Astrocyte of the cerebellum (primary cell): ENCODE data around the gene HAVCR1.
"Not testable (repeated sequence)": the region's sequence is repeated elsewhere in the genome, so short reads cannot be mapped to it uniquely, and the experiment has no call there.

ENCODE experiments used
- DNase-seq: peaks from one replicate; pipeline ENCODE4 v3.0.0-alpha.2; 2011; ENCODE audit warnings: low read depth
- H3K4me3 ChIP-seq: 2 replicates; pipeline ENCODE4 v1.5.1; 2011; ENCODE audit warnings: mild to moderate bottlenecking, low read depth, low read length, moderate library complexity
- CTCF ChIP-seq: IDR thresholded peaks from 2 replicates; pipeline ENCODE4 v1.5.1; 2012; ENCODE audit warnings: low read length, low read depth, moderate library complexity, mild to moderate bottlenecking; ENCODE audit errors: missing control alignments
- in situ Hi-C: cut with HindIII; loops from 2 replicates; pipeline ENCODE4 v1.10.0; 2017; ENCODE audit warnings: low sequenced_read_pairs

HAVCR1 gene

DNA sequence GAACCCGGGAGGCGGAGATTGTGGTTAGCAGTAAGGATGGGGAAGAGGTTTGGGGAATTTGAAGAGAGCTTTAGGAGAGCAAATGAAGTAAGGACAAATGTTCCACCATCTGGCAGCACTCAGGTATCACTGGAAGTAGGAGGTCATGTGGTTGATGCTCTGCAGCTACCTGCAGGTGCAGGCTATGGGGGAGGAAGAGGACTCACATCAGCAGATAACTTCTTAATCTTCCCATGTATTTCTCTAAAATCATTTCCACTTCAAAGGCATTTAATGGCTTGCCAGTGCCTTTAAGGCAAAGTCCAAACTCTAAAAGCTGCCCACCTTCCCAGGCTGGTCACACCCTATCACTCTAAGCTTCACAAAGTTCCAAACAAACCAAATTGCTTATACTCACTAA is 8.1 kb upstream of the HAVCR1 start:
- no peak for DNase-seq
- no peak overlapping the region for H3K4me3 ChIP-seq
- in situ Hi-C loops: no loop called here
- no peak for TF ChIP-seq CTCF

DNA sequence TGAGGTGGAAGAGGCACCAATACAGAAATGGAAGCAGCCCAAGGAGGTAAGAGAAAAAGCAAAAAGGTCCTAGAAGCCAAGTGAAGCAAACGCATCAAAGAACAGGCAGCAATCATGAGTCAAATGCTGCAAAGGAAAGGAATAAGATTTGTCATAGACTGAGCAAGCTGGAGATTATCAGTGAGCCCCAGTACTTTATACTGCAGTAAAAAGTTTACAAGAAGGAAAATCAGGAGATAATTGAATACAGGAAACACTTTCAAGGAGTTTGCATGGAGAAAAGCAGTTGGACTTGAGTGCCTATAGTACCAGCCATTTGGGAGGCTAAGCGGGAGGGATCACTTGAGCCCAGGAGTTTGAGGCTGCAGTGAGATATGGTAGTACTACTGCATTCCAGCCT is 7.2 kb upstream of the HAVCR1 start:
- H3K4me3 ChIP-seq: no peak overlapping the region
- DNase-seq: no peak
- in situ Hi-C loops: no loop called here
- TF ChIP-seq CTCF: no peak

DNA sequence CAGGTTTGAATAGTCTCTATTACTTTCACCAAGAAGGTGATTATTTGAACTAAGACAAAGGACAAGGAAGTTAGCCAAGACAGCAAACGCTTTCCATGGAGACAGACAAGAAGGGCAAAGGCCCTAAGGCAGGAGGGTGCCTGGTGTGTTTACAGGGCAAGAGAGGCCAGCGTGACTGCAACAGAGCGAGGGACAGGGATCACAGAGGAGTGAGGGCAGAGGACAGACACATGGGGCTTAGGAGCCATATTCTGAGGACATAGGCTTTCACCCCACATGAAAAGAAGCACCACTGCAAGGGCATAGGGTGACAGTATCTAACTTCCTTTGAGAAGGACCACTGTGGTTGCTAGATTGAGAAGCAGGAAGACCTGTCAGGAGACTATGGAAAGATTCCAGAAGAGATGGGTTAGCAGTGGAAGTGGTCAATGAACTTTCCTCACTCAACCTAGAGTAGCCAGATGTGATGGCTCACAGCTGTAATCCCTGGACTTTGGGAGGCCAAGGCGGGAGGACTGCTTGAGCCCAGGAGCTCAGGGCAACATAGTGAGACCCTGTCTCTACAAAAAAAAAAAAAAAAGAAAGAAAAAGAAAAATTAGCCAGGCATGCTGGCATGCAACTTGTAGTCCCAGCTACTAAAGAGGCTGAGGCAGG is 5.0 kb upstream of the HAVCR1 start:
- in situ Hi-C loops: no loop called here
- TF ChIP-seq CTCF: no peak
- DNase-seq: no peak
- H3K4me3 ChIP-seq: no peak overlapping the region

DNA sequence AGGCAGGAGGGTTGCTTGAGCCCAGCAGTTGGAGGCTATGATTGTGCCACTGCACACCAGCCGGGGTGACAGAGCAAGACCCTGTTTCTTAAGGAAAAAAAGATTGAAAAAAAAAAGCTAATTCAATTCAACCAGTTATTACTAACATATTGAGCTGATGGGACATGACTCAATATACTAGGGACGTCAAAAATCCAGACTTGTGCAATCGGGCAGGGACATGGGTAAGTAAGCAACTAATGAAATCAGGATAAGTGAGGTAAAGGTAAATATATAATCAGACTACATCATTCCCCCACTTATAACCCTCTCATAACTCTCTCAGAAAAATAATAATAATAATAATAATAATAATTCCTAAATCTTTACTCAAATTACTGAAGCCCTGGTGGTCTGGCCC is 975 bp upstream of the HAVCR1 start:
- no peak overlapping the region for H3K4me3 ChIP-seq
- TF ChIP-seq CTCF: no peak
- in situ Hi-C loops: no loop called here
- no peak for DNase-seq

DNA sequence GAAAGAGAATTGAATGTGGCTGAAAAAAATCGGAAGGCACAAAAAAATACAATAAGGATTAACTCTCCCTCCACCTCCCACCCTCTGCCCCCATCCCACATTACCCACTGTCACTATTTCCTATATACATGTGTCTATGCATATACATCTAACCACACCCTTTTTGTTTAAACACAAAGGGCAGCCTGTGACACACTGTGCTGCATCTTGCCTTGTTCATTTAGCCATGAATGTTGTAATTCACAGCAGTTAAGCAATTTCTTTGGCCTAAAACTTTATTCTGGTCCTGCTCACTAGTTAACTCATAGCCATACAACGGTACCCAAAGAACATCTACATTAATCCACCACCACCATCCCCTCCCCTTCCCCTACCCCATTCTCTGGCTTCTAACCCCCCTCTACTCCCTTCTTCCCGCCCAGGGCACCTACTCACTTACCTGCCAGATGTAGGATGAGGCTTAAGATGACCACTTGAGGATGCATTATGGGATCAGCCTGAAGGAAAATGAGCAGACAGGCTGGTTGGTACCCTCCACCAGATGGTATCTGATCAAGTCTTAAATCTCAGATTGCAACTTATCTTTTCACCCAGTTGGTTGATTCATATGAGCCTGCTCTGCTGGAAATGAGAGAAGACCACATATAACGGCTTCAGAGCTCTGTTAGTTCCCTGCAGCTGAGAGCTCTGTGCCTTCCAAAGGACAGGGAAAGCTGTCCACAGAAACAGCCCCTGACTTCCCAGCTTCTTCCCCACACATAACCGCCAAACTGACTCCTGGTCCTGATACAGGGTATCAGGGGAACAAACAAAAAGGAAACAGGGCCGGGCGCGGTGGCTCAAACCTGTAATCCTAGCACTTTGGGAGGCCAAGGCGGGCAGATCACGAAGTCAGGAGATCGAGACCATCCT is 1.2 kb downstream of the HAVCR1 start:
- in situ Hi-C loops: no loop called here
- H3K4me3 ChIP-seq: no peak overlapping the region

DNA sequence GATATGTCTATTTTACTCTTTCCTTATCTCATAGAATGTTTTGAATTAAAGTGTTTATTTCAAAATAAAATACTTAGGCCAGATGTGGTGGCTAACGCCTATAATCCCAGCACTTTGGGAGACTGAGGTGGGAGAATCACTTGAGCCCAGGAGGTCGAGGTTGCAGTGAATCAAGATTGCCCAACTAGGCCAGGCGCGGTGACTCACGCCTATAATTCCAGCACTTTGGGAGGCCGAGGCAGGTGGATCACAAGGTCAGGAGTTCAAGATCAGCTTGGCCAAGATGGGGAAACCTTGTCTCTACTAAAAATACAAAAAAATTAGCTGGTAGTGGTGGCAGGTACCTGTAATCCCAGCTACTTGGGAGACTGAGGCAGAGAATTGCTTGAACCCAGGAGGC is 2.1 kb downstream of the HAVCR1 start:
- in situ Hi-C loops, H3K4me3 ChIP-seq: not testable (repeated sequence)

More for the DNA sequence above, 1.2 kb downstream of the HAVCR1 start:
- DNase-seq: no peak
- TF ChIP-seq CTCF: no peak

More for the DNA sequence above, 2.1 kb downstream of the HAVCR1 start:
- not testable (repeated sequence) for DNase-seq
